Stomach smooth muscle (tissue), 2 donors: ENCODE results near the gene SSX1.
"Not testable (repeated sequence)": the region's sequence is repeated elsewhere in the genome, so short reads cannot be mapped to it uniquely, and the experiment has no call there.

Experiments used
- H3K27ac ChIP-seq: one replicate; pipeline ENCODE4 v1.7.0; 2013; ENCODE audit warnings: mild to moderate bottlenecking, low read length, inconsistent platforms
- H3K27me3 ChIP-seq, 2 donors: one replicate each; pipeline ENCODE4 v1.7.0; 2013; ENCODE audit warnings: low read length in 2 of 2; ENCODE audit not compliant: insufficient read depth in 2 of 2, control insufficient read depth in 1 of 2
- H3K36me3 ChIP-seq, 2 donors: one replicate each; pipeline ENCODE4 v1.7.0; 2013; ENCODE audit warnings: low read length in 2 of 2; ENCODE audit not compliant: control insufficient read depth in 2 of 2, insufficient read depth in 2 of 2
- H3K4me1 ChIP-seq: one replicate; pipeline ENCODE4 v1.7.0; 2013; ENCODE audit warnings: low read length; ENCODE audit not compliant: control insufficient read depth, insufficient read depth
- H3K4me3 ChIP-seq, 2 donors: one replicate each; pipeline ENCODE4 v1.7.0; 2013; ENCODE audit warnings: low read length in 2 of 2
- H3K9ac ChIP-seq, 2 donors: one replicate each; pipeline ENCODE4 v1.7.0; 2013; ENCODE audit warnings: low read length in 2 of 2, mild to moderate bottlenecking in 1 of 2
- H3K9me3 ChIP-seq, 2 donors: one replicate each; pipeline ENCODE4 v1.7.0; 2013; ENCODE audit warnings: low read length in 2 of 2; ENCODE audit not compliant: control insufficient read depth in 2 of 2
- donor health status: healthy.
- donor health status: Pancreatic carcinoma.

Gene SSX1

DNA sequence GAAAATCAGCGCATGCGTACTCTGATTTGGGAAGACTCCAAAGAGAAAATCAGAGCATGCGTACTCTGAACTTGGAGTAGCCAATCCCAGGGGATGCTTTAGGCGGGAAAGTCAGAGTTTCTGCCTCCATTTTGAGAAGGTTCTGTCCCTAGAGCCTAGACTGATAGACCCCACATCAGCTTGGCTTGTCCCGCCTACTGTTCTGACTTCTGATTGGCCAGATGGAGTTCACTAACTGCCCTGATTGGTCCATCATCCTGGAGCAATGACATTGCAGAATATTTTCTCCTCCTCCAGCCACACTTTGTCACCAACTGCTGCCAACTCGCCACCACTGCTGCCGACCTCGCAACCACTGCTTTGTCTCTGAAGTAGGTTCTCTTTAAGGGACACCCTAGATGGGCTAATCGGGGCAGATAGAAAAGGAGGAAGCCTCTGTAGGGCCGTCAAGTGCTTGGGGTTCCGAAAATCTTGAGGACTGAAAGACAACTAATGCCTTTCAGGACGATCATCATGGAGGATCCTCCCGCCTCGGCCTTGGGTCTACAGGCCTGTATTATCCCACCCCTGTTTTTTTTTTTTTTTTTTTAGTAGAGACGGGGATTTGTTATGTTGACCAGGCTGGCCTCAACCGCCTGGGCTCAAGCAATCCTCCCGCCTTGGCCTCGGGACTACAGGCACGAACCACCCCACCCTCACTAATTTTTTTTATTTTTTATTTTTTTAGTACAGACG is at the start of gene SSX1:
SSX1 (plus strand) TSS at position 331 of the 735 bp plus-strand sequence. CDS start 1,850 bp downstream, outside the sequence.
- H3K9ac ChIP-seq, H3K36me3 ChIP-seq: not testable (repeated sequence)

GRCh38 chrX:48214341-48214740 is 40.9 kb upstream of the SSX1 start:
- not testable (repeated sequence) for H3K4me1 ChIP-seq, H3K27ac ChIP-seq, H3K36me3 ChIP-seq, H3K9me3 ChIP-seq, H3K4me3 ChIP-seq, H3K27me3 ChIP-seq, H3K9ac ChIP-seq

More for the DNA sequence above, at the start of gene SSX1:
- not testable (repeated sequence) for H3K27me3 ChIP-seq, H3K4me3 ChIP-seq, H3K4me1 ChIP-seq, H3K9me3 ChIP-seq, H3K27ac ChIP-seq

DNA sequence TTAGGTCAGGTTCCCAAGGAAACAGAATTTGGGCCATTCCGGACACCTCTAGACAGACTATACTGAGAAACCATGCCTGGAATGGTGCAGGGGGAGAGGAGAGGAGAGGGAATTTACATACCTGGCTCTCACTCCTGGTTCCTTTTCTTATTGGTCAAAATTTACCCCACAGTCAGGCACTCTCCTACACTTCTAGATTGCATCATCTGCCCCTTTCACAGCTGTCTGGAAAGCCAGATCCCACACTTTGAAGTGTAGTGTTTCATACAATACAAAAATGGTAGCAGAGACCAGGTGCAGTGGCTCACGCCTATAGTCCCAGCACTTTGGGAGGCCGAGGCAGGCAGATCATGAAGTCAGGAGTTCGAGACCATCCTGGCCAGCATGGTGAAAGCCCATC is 31.0 kb upstream of the SSX1 start:
- not testable (repeated sequence) for H3K4me1 ChIP-seq, H3K4me3 ChIP-seq, H3K36me3 ChIP-seq, H3K9ac ChIP-seq, H3K27me3 ChIP-seq, H3K9me3 ChIP-seq, H3K27ac ChIP-seq

DNA sequence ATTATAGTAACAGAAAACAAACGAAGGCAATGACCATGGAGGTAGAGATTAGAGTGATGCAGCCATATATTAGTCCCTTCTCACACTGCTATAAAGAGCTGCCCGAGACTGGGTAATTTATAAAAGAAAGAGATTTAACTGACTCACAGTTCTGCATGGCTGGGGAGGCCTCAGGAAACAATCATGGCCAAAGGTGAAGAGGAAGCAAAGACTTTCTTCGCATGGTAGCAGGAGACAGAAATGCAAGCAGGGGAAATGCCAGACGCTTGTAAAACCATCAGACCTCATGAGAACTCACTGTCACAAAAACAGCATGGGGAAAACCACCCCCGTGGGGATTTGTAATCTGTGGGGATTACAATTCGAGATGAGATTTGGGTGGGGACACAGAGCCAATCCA is 2.2 kb upstream of the SSX1 start:
- H3K36me3 ChIP-seq, H3K27me3 ChIP-seq, H3K4me3 ChIP-seq, H3K27ac ChIP-seq, H3K9ac ChIP-seq, H3K9me3 ChIP-seq, H3K4me1 ChIP-seq: not testable (repeated sequence)

DNA sequence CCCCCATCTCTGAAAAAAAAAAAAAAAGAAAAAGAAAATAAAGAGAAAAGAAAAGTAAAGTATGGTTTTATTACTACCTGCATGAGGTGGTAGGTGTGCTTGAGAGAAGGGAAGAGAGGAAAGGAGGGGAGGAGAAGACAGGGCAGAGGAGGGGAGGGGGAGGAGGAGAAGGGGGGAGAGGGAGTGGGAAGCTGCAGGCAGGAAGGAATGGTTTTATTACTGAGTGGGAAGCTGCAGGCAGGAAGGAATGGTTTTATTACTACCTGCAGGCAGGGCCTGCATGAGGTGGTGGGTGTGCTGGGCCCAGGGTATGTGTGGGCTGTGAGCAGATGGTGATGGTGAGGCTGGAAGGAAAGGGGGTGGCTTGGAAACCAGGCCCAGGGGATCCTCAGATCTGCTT is 19.2 kb downstream of the SSX1 start:
- not testable (repeated sequence) for H3K36me3 ChIP-seq, H3K9me3 ChIP-seq, H3K4me3 ChIP-seq, H3K27me3 ChIP-seq, H3K27ac ChIP-seq, H3K4me1 ChIP-seq, H3K9ac ChIP-seq

DNA sequence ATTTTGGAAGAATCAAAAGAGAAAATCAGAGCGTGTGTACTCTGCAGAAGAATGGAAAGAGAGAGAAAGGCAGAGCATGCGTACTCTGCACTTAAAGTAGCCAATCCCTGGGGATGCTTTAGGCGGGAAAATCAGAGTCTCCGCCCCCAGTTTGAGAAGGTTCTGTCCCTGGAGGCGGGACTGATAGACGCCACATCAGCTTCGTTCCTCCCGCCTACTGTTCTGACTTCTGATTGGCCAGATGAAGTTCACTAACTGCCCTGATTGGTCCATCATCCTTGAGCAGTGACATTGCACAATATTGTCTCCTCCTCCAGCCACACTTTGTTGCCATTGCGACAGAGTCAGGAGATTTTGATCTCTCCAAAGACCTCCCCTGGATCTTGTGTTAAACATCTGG is 23.8 kb downstream of the SSX1 start:
- H3K36me3 ChIP-seq, result no peaks in the 10 kb centered on the region
- H3K9ac ChIP-seq, result no peak overlapping the region
- H3K9me3 ChIP-seq, result no peaks in the 10 kb centered on the region
- H3K27ac ChIP-seq, result no peak overlapping the region
- no peaks in the 10 kb centered on the region for H3K27me3 ChIP-seq
- H3K4me1 ChIP-seq, result no peaks in the 10 kb centered on the region
- H3K4me3 ChIP-seq, result no peak overlapping the region

GRCh38 chrX:48280729-48281128 is 25.5 kb downstream of the SSX1 start:
- not testable (repeated sequence) for H3K27ac ChIP-seq, H3K36me3 ChIP-seq, H3K4me1 ChIP-seq, H3K9me3 ChIP-seq, H3K4me3 ChIP-seq, H3K27me3 ChIP-seq, H3K9ac ChIP-seq

GRCh38 chrX:48306175-48306574 is 51.0 kb downstream of the SSX1 start:
- H3K27me3 ChIP-seq, result no peaks in the 10 kb centered on the region
- H3K4me3 ChIP-seq, result no peak overlapping the region
- H3K9me3 ChIP-seq, result no peaks in the 10 kb centered on the region
- no peaks in the 10 kb centered on the region for H3K4me1 ChIP-seq
- no peak overlapping the region for H3K9ac ChIP-seq
- H3K27ac ChIP-seq, result no peak overlapping the region
- no peaks in the 10 kb centered on the region for H3K36me3 ChIP-seq

- not testable (repeated sequence) for H3K9ac ChIP-seq, H3K4me1 ChIP-seq, H3K27me3 ChIP-seq, H3K9me3 ChIP-seq, H3K36me3 ChIP-seq, H3K4me3 ChIP-seq, H3K27ac ChIP-seq
Observed at GRCh38 chrX:48313996-48314395, 58.8 kb downstream of the SSX1 start.
